ENCODE results near the gene CCDC33.

GRCh38 chr15:74233851-74234597 lies 2.1 kb upstream of the CCDC33 start:
- TF ChIP-seq, protein P1, sequence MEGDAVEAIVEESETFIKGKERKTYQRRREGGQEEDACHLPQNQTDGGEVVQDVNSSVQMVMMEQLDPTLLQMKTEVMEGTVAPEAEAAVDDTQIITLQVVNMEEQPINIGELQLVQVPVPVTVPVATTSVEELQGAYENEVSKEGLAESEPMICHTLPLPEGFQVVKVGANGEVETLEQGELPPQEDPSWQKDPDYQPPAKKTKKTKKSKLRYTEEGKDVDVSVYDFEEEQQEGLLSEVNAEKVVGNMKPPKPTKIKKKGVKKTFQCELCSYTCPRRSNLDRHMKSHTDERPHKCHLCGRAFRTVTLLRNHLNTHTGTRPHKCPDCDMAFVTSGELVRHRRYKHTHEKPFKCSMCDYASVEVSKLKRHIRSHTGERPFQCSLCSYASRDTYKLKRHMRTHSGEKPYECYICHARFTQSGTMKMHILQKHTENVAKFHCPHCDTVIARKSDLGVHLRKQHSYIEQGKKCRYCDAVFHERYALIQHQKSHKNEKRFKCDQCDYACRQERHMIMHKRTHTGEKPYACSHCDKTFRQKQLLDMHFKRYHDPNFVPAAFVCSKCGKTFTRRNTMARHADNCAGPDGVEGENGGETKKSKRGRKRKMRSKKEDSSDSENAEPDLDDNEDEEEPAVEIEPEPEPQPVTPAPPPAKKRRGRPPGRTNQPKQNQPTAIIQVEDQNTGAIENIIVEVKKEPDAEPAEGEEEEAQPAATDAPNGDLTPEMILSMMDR (IDR thresholded peaks at IDR 0.05), result no peak
- no peak for TF ChIP-seq POLR2A (IDR thresholded peaks at IDR 0.05)
